Glutamatergic neuron (in vitro differentiated cells): ENCODE results near the gene NAV1. TPM values are rescaled to one million over a fixed set of nuclear protein-coding genes. Genes with fewer than 3 reads are reported as not detected.
A peak's percentile ranks its signal among the peaks of the same experiment; 100 is the strongest.
"Not testable (repeated sequence)": the region's sequence is repeated elsewhere in the genome, so short reads cannot be mapped to it uniquely, and the experiment has no call there.

Experiments used
- DNase-seq: peaks from one replicate; pipeline ENCODE4 v3.0.0; 2022
- H3K27ac Mint-ChIP-seq: one replicate; pipeline ENCODE4 v1.8.0; 2020; ENCODE audit warnings: mild to moderate bottlenecking, mixed read lengths, inconsistent platforms; ENCODE audit not compliant: unreplicated experiment
- H3K27me3 Mint-ChIP-seq: one replicate; pipeline ENCODE4 v1.8.0; 2020; ENCODE audit warnings: mild to moderate bottlenecking, moderate library complexity, mixed read lengths, inconsistent platforms; ENCODE audit not compliant: unreplicated experiment
- H3K36me3 Mint-ChIP-seq: one replicate; pipeline ENCODE4 v1.8.0; 2020; ENCODE audit warnings: mild to moderate bottlenecking, mixed read lengths, inconsistent platforms; ENCODE audit not compliant: unreplicated experiment
- H3K4me1 Mint-ChIP-seq: one replicate; pipeline ENCODE4 v1.8.0; 2020; ENCODE audit warnings: mild to moderate bottlenecking, low read depth, mixed read lengths, inconsistent platforms; ENCODE audit not compliant: unreplicated experiment
- H3K4me3 Mint-ChIP-seq: one replicate; pipeline ENCODE4 v1.8.0; 2020; ENCODE audit warnings: mild to moderate bottlenecking, mixed read lengths, inconsistent platforms; ENCODE audit not compliant: unreplicated experiment
- H3K9me3 Mint-ChIP-seq: one replicate; pipeline ENCODE4 v1.8.0; 2020; ENCODE audit warnings: mild to moderate bottlenecking, moderate library complexity, mixed read lengths, inconsistent platforms; ENCODE audit not compliant: unreplicated experiment
- CTCF ChIP-seq: fragments of 200-600 bp; sonication (generic); IDR thresholded peaks from one replicate; pipeline ENCODE4 v1.5.0; 2021; ENCODE audit not compliant: partially characterized antibody, unreplicated experiment
- long read RNA-seq: library from polyadenylated mRNA; unstranded; transcript quantifications from one replicate; pipeline ENCODE4 v2.0.0, GENCODE V29; 2020; ENCODE audit not compliant: unreplicated experiment
- total RNA-seq: library from RNA; stranded (reverse); fragmentation: NEBNext Ultra II Directional; extraction: Animal tissue kit (Norgen Biotek cat#: 25700); gene quantifications from one replicate; pipeline ENCODE4 v1.2.1, GENCODE V29; 2021; ENCODE audit not compliant: unreplicated experiment

NAV1 gene
- 124 TPM for total RNA-seq
- long read RNA-seq, partial matches to known transcripts = 4 of 13 reads
- long read RNA-seq, other reads (novel, unspliced or antisense) = 9 of 13 reads

- Mint-ChIP-seq H3K27me3 (peaks cover 13% of the 10 kb centered on the region), H3K4me1 (peaks cover 22% of the 10 kb centered on the region), H3K4me3 (peak within 1 kb of the TSS; percentile 90), H3K27ac (peak within 1 kb of the TSS; percentile 43), H3K9me3 (no peaks in the 10 kb centered on the region), H3K36me3 (no peaks in the 10 kb centered on the region)
- DNase-seq = peak; percentile 79
- no peak for TF ChIP-seq CTCF
These were observed at the start of gene NAV1 for GRCh38 chr1:201538612-201539551. Gene NAV1 (plus strand): TSS chr1:201539127. CDS start chr1:201622885, 83,758 bp downstream.

- no peaks in the 10 kb centered on the region for H3K36me3 Mint-ChIP-seq
- TF ChIP-seq CTCF = no peak
- DNase-seq = no peak
- H3K9me3 Mint-ChIP-seq = peaks cover 2% of the 10 kb centered on the region
- no peaks in the 10 kb centered on the region for H3K27me3 Mint-ChIP-seq
- no peak overlapping the region for H3K27ac Mint-ChIP-seq
- H3K4me3 Mint-ChIP-seq = no peak overlapping the region
- peaks cover 6% of the 10 kb centered on the region for H3K4me1 Mint-ChIP-seq
These were observed 49.2 kb upstream of the NAV1 start for GRCh38 chr1:201489643-201490261.

GRCh38 chr1:201490708-201491131, 48.2 kb upstream of the NAV1 start:
- Mint-ChIP-seq H3K9me3 (peaks cover 2% of the 10 kb centered on the region), H3K27me3 (no peaks in the 10 kb centered on the region), H3K36me3 (no peaks in the 10 kb centered on the region), H3K4me1 (peaks cover 10% of the 10 kb centered on the region), H3K4me3 (no peak overlapping the region), H3K27ac (no peak overlapping the region)
- DNase-seq = no peak
- TF ChIP-seq CTCF = no peak

- TF ChIP-seq CTCF = no peak
- peaks cover 4% of the 10 kb centered on the region for H3K9me3 Mint-ChIP-seq
- H3K4me3 Mint-ChIP-seq = no peak overlapping the region
- DNase-seq = no peak
- peaks cover 18% of the 10 kb centered on the region for H3K4me1 Mint-ChIP-seq
- H3K36me3 Mint-ChIP-seq = no peaks in the 10 kb centered on the region
- H3K27ac Mint-ChIP-seq = no peak overlapping the region
- H3K27me3 Mint-ChIP-seq = peaks cover 3% of the 10 kb centered on the region
These were observed 46.9 kb upstream of the NAV1 start for GRCh38 chr1:201491896-201492511.

GRCh38 chr1:201493026-201493656, 45.8 kb upstream of the NAV1 start:
- not testable (repeated sequence) for H3K36me3 Mint-ChIP-seq, DNase-seq, H3K9me3 Mint-ChIP-seq, H3K4me3 Mint-ChIP-seq, H3K27ac Mint-ChIP-seq, H3K27me3 Mint-ChIP-seq
- peaks cover 18% of the 10 kb centered on the region for H3K4me1 Mint-ChIP-seq
